Activated CD4-positive, alpha-beta T cell treated with anti-CD3 and anti-CD28 coated beads, Interleukin-2, amount 50 U/mL, for 1 hour (primary cell): ENCODE data around the gene MDM4.
"Not testable (repeated sequence)": the region's sequence is repeated elsewhere in the genome, so short reads cannot be mapped to it uniquely, and the experiment has no call there.

Source experiments
- DNase-seq: peaks from one replicate; pipeline ENCODE4 v3.0.0-alpha.2; 2020

MDM4 gene

GRCh38 chr1:204563780-204564179 is 47.6 kb downstream of the MDM4 start:
- no peak for DNase-seq

- no peak for DNase-seq
Observed at GRCh38 chr1:204564835-204565234, 48.6 kb downstream of the MDM4 start.

DNA sequence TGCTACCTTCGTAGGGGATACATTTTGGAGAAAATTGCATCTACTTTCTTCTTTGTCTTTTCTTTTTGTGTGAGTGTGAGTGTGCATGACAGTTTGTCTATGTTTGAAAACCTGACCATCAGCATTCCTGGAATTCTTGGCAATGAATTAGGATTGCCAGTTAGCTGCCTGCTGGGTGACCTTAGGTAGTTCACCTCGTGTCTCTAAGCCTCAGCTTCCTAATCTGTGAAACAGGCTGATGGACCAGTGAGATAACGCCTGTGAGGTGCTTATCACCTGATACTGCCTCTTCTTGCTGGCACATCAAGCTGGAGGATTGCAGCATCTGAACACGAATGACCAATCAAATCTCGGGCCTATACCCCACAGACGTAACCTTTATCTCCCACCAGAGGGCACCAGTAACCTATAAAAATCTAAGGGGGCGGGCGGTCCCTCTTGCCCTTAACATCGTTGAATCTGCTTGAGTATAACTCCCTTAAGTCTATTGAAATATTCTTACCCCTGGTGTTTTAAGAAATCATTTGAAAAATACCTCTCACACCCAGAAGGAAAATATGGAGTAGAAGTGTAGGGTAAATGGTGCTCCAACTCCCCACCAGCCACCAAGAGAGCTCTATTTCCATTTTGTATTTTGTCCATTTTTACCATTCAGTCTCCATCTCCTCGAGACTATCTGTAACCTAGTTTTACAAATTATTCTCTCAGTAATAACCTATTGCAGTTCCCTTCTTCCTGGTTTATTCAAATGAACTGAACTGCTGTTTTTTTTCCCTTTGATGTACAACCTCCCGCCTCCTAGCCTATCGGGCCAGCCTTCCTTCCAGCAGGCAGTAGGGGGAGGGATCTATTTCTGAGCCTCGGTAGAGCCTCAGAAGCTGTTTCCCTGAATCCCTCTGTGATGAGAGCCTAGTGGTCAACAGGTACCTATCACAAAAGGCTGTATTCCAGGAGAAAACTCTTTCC is 49.7 kb downstream of the MDM4 start:
- peak; percentile 43 for DNase-seq

GRCh38 chr1:204566583-204566955 is 50.4 kb downstream of the MDM4 start:
- no peak for DNase-seq

- DNase-seq = no peak
Observed at GRCh38 chr1:204567071-204567470, 50.9 kb downstream of the MDM4 start.

GRCh38 chr1:204568576-204569315 is 52.5 kb downstream of the MDM4 start:
- no peak for DNase-seq

- DNase-seq = no peak
Observed at GRCh38 chr1:204569478-204569877, 53.3 kb downstream of the MDM4 start.

DNA sequence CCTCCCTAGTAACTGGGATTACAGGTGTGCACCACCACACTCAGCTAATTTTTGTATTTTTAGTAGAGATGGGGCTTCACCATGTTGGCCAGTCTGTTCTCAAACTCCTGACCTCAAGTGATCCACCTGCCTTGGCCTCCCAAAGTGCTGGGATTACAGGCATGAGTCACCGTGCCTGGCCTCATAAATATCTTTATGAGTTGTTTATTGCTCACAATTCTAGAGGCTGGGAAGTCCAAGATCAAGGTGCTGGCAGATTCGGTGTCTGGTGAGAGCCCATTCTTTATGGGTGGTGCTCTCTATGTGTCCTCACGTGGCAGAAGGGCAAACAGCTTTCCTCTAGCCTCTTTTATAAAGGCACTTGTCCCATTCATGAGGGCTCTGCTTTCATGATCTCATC is 53.8 kb downstream of the MDM4 start:
- DNase-seq = not testable (repeated sequence)

- no peak for DNase-seq
Observed at GRCh38 chr1:204571128-204571527, 54.9 kb downstream of the MDM4 start.

DNA sequence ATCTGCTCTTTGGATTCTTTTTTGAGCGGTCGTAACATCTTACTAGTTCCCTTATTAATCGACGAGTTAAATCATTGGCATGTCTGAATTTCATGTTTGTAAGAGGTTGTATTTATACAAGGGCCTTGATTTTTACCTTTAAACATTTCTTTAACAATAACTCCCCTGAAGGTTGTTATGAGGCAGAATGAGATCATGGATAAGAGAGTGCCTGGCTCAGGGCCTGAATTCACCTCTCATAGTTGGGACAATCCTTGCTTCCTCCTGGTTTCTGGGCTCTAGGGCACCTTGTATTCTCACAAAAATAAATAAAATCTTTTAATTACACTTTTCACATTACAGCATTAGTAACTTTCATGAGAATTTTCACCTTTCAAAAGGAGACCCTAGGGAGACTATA is 55.4 kb downstream of the MDM4 start:
- DNase-seq = no peak

DNA sequence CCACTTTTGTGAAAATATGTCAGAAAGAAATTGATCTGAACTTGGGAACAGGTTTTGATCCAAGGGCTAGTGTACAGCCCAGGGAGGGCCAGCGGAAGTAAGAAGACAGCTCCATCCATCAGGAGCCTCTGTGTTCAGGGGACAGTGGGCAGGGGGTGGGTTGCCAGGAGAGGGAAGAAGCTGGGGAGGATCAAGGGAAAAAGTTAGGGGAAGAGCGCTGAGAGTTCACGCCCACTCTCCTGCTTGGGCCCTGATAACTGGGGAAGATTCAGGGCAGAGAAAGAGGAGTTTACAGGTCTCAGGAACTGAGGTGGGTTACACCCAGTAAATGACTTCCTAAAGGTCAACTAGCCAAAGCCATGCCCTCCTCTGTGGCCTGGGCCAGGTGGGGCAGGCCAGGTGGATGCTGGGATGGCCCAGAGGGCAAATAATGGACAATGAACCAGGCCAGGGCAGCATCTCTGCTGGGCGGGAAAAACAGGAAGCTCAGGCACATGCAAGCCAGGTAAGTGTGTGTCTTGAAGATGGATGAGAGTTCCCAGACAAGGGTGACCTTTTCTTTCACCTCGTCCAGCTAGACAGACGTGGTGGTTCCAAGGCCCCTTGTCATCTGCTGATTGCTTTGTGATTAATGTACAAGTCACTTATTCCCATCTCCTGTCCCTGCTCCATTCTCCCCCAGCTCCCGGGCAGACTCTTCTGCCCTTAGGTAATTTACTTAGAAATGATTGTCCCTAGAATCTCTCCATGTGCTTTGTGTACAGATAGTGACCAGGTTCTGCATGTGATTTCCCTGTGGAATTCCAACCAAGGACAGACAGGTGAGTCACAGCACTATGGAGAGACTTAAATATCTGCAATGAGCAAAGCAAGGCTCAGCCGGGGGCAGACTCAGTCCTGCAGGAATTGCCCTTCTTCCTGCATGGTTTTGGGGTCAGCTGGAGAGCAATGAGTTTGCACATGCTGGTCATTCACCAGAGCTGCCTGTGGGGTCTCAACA is 57.0 kb downstream of the MDM4 start:
- no peak for DNase-seq

GRCh38 chr1:204574016-204574864 is 58.0 kb downstream of the MDM4 start:
- DNase-seq = no peak

- no peak for DNase-seq
Observed at GRCh38 chr1:204574865-204575163, 58.6 kb downstream of the MDM4 start.

DNA sequence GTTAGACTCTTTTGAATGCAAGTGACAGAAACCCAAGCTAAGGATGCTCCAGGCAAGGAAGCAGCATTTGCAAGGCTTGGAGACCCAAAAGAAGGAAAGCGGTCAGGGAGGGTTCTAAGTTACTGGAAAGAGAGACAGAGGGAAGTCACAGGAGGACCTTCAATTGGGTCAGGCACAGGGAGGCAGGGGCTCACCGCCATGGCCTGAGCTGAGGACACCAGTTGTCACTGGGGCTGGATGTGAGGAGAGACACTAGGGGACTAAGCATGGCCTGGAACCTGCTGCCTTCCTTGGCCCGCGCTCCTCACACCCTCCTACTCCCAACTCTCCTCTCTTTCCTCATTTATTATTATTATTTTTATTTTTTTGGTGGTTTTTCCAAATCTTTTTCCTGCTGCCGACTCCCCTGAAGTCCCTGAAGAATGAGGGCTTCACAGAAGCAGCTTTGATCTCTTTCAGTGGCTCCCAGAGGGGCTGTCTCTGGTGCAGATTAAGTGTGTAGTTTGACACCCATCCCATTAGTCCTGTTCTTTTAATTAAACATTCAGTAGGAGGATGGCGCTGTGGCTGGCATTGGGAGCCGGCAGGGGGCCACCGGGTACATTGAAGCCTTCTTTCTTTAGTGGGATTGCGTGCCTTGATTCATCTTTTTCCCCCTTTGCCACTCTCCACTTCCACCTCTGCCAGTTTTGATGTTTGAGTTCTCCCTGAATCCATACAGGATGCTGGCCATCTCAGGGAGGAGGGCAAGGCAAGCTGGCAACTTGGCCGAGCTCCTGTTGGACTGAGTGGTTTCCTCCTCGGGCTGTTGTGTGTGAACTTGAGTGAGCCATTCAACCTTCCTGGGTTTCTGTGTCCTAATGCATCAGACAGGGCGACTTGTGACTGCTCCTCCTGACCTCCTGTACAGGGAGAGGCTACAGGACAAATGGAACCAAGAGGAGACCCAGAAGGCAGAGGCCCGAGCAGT is 59.3 kb downstream of the MDM4 start:
- DNase-seq = no peak

- DNase-seq = no peak
Observed at GRCh38 chr1:204576422-204576821, 60.2 kb downstream of the MDM4 start.

GRCh38 chr1:204577794-204578478 is 61.7 kb downstream of the MDM4 start:
- no peak for DNase-seq

GRCh38 chr1:204578867-204579664 is 62.9 kb downstream of the MDM4 start:
- no peak for DNase-seq

DNA sequence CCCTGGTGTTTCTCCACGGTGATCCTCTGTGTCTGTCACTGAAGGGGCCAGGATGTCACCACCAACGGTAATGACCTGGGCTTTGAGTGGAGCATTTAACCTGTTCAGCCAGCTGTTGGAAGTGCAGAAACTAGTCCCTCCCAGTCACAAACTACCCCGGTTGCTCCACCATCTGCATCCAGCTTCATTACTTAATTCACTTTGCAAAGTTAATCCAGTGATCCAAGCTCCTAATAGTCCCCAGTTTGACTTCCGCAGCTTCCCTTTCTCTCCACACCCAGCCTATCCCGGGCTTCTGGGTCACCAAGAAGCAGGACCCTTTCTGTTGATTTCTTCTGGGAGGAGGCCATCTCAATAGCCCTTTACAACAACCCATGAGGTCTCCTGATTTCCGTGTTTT is 63.5 kb downstream of the MDM4 start:
- no peak for DNase-seq

GRCh38 chr1:204580862-204581261 is 64.7 kb downstream of the MDM4 start:
- DNase-seq = no peak
